GM19035 (cell line): ENCODE data around the gene PSMA3.
"Not testable (repeated sequence)": the region's sequence is repeated elsewhere in the genome, so short reads cannot be mapped to it uniquely, and the experiment has no call there.

ENCODE experiments used
- ATAC-seq: cut with Tn5 transposase; IDR thresholded peaks from one replicate; pipeline ENCODE4 v1.9.1; 2021; ENCODE audit not compliant: unreplicated experiment

The PSMA3 gene

DNA sequence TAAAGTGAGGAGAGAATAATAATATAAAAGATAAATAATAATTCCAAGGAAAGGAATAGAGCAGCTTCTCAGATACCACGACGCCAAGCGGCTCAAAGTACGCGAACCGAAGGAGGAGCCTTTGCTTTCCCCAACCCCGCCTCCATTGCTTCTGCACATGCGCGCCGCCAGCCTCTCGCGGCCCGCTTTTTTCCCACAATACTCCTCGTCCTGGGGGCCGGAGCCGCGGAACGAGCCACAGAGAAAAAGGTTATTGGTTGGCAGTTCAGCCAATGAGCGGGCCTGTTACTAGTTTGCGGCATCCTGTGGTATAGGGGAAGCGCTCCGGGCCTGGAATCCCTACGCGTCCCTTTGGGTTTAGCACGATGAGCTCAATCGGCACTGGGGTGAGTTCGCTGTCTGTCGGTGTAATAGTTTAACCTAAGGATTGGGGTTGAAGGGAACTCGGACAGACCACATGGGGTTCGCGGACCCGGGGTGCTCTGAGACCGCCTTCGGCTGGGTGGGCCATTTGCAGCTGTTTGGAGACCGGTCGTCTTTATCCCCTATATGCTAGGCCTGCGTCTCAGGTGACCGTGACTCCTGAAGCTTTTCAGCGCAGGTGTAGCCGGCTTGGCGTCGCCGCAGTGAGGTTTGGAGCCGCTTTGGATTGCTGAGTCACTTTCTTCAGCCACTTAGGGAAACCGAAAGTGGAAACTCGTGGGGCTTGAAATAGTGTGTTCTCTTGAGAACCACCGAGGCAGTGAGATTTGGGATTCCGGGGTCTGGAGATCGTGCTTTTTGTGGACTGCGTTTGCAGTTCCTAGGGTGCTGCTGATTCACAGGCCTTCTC, at the start of gene PSMA3:
Gene PSMA3 (plus strand): TSS at position 288 of the 832 bp plus-strand sequence. CDS start 78 bp downstream, at position 366.
- ATAC-seq: peak; percentile 91

DNA sequence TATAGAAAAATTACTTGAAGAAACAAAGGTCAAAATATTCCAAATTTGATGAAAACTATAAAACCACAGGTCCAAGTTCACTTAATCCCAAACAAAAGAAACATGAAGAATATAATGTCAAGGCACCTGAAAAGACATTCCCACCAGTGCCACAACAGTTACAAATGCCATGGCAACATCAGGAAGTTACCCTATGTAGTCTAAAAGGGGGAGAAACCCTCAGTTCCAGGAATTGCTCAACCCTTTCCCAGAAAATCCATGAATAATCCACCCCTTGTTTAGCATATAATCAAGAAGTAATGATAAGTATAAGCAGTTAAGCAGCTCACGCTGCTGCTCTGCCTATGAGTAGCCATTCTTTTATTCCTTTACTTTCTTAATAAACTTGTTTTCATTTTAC, 48.4 kb upstream of the PSMA3 start:
- no peak for ATAC-seq

DNA sequence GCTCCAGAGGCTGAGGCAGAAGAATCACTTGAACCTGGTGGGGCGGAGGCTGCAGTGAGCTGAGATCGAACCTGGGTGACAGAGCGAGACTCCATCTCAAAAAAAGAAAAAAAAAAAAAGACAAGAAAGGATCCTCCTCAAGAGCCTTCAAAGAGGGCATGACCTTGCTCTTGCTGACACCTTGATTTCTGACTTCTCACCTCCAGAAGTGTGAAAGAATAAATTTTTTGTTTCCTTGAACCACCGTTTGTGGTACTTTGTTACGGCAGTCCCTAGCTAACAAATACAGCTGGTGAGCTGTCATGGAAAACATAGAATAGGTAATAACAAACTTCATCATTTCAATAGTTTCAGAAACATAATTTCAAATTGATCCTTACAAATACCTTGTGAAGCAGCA, 46.6 kb upstream of the PSMA3 start:
- no peak for ATAC-seq

DNA sequence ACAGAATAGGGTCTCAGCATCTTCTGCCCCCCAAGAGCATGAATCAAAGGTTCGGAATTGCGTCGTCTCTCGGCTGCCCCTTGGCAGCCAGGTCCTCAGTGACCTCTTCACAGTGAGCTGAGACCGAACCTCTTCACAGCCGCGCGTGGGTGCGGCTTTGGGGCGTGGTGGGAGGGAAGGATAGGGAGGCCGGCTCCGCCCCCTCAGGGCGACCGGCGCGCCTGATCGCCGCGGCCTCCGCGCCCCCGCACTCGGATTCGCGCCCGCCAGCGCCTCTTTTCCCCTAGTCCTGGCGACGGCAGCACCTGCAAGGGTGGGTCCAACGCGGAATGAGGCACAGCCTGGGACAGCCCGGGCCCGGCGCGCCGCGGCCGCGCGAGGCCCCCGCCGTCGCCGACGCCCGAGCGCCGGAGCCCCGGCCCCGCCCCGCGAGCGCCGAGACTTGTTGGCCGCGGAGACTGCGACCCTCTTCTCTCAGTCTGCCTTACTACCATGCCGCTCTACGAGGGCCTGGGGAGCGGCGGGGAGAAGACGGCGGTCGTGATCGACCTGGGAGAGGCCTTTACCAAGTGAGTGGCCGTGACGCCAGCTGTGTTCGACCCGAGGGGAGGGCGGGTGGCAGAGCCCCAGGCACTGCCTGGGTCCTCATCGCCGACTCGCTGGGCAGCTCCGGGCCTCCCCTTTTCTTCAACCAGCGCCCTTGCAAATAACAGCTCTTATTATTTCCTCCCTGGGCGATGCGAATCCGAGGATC, 44.7 kb upstream of the PSMA3 start, which contains the start of gene ACTR10:
Gene ACTR10 (plus strand): TSS at position 424 of the 754 bp plus-strand sequence. CDS start 69 bp downstream, at position 493.
- ATAC-seq: peak; percentile 92

DNA sequence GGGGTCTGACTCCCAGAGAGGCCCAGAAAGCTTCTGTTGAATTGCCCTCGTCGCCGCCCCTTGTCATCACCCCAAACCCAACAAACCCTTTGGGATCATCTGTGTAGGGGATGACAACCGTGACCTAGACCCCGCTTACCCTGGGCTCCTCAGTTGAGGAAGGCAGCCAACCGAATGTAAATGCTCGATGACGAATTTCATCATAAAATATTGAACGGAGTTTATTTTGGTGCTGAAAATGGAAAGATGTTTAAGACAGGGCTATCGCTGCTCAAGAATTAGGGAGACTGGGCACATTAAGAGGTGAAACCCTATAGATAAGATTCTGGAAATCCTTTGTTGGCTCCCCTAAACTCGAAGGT, 44.2 kb upstream of the PSMA3 start:
- ATAC-seq: peak; percentile 17

DNA sequence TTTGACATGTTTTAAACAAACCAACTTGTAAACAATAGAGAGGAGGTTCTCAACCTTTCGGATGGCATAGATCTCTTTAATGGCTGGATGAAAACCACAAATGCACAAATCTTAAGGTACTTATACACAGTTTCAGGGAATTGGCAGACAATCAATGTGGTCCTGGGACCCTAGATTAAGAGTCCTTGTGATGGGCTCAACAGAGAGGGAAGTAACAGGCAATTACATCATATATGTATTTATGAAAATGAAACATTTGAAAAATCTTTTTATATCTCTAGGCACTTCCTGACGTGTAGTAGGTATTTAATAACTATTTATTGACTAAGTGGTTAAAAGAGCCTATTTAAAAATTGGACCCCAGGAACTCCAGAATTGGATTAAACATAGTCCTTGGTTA, 43.8 kb upstream of the PSMA3 start:
- ATAC-seq: no peak

DNA sequence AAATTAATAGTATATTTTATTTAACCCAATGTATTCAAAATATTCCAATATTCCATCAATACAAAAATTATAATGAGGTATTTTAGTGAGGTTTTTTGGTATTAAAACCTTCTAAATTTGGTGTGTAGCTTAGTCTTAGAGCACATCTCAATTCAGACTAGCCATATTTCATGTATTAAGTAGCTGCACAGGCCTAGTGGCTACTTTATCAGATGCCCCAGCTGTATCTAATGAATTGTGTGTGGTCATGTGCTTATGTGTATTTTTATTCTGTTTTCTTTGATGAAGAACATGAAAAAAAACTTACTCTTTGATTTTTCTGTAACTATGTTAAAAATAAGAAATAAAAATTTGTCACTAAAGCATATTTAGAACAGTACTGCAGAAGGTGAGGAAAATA, 31.5 kb upstream of the PSMA3 start:
- ATAC-seq: no peak

DNA sequence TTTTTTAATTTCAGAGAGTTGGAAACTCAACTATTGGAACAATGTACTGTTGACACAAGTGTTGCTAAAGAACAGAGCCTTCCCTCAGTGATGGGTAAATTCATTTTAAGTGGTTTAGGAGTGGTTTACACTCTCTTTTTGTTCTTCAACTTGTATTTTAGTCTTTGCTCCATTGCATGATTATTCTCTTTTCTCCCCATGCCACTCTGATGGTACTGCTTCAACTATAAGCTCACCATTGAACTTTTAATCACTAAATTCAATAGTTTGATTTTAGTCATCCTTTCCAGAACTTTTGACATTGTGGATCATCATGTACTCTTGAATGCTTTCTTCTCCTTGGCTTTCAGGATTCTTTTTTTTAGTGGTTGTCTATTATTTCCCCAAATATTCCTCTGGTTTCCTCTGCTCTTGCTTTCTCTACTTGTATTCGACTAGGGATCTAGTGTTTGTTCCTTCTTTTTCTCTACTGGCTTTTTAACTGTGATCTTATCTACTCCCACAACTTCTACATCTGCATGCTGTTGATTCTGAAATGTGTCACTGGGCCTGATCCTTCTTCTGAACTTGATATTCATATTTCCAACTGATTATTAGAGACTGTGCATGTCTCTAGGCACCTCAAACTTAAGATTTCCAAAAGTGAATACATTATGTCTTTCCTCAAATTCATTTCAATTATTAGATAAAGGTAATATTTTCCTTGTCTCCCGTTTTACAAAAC, 29.3 kb upstream of the PSMA3 start:
- ATAC-seq: no peak

DNA sequence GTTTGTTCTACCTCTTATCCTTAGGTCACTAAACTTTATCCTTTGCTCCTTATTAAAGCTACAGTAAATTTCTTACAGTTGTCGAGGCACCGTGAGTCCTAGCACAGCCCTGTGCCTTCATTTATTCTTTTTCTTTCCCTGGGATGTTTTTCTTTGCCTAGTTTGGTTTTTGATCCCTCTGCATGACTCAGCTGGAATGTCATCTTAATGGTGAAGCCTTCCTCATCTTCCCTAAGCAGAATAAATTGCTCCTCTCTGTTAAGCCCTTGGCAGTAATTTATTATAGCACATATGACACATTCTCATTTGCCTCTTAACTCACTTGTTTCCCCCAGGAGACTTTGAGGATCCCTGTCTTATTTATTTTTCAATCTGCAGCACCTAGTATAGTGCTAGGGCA, 28.1 kb upstream of the PSMA3 start:
- no peak for ATAC-seq

DNA sequence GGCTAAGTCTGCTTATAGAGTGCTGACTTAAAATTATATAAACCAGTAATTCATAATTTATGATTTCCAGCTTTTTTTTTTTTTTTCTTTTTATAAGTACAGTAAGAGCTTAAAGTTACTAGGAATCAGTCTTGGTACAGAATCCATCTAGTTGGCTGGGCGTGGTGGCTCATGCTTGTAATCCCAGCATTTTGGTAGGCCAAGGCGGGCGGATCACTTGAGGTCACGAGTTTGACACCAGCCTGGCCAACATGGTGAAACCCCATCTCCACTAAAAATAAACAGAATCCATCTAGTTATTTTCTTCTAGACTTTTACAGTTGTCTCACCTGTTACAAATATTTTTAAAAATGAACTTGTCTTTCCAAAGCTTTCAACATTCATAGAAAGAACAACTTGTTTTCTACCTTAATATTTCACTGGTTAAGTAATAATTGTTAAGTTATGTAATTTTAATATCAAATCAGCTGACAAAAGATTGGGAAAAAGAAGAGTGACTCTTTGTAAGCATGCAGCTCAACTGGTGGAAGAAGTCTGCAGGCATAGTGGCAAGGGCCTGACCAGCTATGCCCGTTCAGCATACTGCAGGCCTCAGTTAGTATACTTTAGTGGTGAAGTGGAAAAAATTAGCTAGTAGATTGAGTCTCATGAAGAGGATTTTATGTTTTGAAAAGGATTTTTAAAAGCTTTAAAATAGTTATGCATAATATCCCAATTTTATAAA, 17.4 kb upstream of the PSMA3 start:
- no peak for ATAC-seq

DNA sequence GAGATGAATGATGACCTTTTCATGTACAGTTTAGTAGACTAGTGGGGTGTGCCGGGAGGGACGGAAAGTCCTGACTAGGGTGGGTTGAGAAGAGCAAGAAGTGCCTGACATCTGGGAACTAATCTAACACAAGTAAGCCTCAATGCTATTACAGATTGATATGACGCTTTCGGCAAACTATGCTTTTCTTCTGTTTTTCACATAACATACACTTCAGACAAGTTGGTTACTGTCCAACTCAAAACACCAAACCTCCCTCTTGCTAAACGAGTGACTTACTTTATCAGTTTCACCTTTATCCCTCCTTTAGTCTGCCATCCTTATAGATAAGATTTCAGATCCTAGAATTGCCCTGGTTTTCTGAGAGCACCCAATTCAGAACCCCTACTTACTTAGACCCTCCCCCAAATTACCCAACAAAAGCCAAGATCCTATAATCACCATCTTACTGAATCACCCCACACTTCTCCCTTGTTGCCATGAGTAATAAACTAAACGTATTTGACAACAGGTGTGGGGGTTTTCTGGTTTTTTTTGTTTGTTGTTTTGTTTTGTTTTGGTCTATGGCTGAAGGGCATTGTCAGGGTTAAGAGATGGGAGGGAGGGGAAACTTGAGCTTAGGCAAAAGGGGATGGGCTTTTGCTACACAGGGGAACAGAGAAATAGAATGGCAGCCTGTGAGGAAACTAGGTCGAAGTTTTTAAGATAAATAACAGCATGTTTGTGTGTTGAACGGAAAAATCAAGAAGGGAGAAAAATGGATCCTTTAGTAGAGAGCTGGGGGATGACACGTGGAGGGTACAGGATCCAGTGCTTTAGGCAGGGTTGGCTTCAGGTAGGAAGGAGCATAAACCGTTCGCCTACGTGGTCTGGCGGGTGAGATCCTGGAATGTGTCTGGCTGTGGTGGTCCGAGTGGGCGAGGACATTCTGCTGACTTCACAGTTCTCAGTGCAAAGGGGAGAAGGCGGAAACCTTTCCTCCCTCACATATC, 6.1 kb upstream of the PSMA3 start:
- no peak for ATAC-seq

DNA sequence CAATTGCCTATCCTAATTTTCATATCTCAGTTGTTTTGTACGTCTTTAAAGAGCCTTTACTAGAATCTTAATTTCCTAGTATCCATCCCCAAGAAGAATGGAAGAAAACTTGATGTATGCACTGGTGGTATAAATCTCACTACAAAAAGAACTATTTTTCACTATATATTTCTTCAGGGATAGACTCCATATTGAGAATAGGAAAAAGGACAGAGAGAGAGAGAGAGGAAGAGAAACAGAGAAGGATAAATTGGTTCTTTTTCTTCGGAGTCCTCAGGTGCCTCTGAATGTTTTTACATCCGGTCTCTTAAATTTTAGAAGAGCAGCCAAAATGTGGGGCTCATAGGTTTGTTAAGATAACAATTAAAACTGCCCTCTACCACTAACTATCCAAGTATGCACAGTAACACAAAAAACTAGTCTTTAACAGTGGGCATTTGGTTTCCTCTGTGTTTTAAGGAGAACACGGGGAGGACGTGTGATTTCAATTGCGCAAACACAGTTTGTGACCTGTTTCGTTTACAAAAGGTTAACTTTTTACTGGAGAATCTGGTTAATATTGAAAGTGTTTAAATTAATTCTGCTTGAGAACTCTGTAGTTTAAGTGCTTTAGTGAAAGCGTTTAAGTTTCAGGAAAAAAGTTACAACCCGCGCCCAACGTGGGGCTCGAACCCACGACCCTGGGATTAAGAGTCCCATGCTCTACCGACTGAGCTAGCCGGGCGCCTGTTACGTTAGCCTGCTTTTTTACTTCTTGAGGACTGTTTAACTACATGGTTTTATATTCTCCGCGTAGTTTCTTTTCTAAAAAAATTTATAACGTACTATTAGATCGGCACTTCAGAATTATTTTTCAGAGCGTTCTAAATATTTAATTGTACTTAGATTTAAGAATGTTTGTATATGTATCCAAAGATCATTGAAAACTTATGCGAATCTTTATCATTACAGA, 5.1 kb upstream of the PSMA3 start:
- ATAC-seq: no peak

DNA sequence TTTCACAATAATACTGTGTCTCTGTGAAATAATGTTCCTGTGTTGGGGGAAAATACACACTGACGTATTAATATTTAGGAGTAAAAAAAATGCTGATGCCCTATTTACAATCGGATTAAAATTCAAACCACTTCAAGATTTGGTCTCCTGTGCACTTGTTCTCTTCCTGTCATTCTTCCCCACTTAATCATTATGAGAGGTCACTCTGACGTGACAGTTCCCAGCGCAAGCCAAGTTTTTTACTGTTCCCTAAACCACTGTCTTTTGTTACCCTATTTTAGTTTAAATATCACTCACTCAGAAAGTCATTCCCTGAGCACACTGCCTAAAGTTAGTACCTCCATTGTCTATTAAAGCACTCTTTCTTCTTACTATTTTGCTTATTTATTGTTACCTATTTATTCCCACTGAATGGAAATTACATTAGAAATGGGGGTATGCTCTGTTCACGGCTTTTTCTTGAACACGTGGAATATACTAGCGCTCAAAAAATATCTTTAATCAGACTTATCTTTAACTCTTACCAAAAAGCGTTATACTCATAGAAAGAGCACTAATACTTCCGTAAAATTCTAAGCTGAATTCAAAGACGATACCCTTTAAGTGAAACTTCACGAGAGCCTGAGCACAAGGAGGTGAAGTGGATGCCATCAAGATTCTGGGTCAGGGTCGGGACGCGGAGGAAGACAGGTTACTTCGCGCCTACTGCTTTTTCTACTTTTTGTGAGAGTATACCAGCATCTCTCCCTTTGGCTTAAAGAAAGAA, 670 bp upstream of the PSMA3 start:
- ATAC-seq: peak; percentile 41

DNA sequence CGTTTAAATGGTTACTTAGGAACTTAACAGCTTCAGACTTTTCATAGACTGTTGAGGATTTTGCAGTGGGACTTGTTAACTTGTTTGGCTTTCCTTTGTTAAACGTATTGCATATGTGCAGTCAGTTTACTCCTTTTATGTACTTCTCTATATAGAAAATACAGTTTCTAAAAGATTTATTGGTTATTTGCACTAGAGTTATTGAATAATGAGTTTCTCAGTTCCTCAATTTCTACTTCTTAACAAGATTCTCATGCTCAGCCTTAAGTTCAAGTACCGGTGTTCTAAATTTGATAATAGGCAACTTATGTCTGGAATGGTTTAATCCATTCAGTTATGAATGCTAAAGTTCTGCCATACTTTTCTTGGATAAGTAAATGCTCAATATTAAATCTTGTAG, 919 bp downstream of the PSMA3 start:
- no peak for ATAC-seq

DNA sequence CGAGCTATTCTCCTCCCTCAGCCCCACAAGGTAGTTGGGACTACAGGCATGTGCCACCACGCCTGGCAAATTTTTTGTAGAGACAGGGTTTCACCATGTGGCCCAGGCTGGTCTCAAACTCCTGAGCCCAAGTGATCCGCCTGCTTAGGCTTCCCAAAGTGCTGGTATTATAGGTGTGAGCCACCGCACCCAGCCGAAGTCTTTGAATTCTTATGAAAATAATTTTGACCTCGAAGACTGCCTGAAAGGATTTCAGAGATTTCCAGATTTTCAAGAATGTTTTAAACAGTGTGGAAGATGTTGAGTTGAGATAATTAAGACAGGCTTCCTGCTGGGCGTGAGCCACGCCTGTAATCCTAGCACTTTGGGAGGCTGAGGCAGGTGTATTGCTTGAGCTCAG, 5.0 kb downstream of the PSMA3 start:
- no peak for ATAC-seq

DNA sequence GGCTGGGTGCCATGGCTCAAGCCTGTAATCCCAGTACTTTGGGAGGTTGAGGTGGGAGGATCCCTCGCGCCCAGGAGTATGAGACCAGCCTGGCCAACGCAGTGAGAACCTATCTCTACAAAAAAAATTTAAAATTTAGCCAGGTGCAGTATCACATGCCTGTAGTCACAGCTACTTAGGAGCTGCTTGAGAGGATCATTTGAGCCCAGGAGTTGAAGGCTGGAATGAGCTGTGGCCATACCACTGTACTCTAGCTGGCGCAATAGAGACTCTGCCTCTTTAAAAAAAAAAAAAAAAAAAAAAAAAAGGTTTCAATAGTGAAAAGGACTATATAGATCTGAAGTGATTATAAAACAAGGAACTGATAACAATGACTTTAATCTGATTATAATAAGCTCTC, 13.5 kb downstream of the PSMA3 start:
- ATAC-seq: no peak

DNA sequence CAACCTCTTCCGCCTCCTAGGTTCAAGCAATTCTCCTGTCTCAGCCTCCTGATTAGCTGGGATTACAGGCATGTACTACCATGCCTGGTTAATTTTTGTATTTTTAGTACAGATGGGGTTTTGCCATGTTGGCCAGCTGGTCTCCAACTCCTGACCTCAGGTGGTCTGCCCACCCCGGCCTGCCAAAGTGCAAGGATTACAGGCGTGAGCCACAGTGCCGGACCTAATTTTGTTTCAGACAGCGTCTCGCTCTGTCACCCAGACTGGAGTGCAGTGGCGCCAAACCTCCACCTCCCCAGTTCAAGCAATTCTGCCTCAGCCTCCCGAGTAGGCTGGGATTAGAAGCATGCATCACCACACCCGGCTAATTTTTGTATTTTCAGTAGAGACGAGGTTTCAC, 17.4 kb downstream of the PSMA3 start:
- ATAC-seq: not testable (repeated sequence)

DNA sequence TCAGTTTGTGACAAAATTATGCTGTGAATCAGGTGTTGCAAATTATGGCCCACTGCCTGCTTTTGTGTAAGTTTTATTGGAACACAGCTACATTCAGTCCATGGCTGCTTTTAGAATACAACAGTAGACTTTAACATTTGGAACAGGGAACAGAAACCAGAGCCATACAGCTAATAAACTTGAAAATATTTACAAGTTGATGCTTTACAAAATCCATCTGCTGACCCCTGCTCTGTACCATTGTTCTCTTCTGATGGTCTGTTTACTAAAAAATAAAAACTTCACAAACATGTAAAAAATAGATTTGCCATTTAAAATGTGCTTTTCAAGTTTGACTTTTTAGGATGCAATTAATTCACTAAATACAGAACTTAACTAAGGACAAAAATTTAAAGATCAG, 20.8 kb downstream of the PSMA3 start:
- ATAC-seq: no peak
